Endothelial cell of hepatic sinusoid (primary cell): ENCODE data around the gene AOC1.

Experiments
- in situ Hi-C: cut with HindIII; loops from 2 replicates; pipeline ENCODE4 v1.10.0; 2017; ENCODE audit warnings: low sequenced_read_pairs

The AOC1 gene

DNA sequence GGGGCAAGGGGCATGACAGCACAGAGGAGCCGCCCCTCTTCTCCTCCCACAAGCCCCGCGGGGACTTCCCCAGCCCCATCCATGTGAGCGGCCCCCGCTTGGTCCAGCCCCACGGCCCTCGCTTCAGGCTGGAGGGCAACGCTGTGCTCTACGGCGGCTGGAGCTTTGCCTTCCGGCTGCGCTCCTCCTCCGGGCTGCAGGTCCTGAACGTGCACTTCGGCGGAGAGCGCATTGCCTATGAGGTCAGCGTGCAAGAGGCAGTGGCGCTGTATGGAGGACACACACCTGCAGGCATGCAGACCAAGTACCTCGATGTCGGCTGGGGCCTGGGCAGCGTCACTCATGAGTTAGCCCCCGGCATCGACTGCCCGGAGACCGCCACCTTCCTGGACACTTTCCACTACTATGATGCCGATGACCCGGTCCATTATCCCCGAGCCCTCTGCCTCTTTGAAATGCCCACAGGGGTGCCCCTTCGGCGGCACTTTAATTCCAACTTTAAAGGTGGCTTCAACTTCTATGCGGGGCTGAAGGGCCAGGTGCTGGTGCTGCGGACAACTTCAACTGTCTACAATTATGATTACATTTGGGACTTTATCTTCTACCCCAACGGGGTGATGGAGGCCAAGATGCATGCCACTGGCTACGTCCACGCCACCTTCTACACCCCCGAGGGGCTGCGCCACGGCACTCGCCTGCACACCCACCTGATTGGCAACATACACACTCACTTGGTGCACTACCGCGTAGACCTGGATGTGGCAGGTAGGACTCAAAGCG, 5.1 kb downstream of the AOC1 start:
- in situ Hi-C loops: no loop called here

DNA sequence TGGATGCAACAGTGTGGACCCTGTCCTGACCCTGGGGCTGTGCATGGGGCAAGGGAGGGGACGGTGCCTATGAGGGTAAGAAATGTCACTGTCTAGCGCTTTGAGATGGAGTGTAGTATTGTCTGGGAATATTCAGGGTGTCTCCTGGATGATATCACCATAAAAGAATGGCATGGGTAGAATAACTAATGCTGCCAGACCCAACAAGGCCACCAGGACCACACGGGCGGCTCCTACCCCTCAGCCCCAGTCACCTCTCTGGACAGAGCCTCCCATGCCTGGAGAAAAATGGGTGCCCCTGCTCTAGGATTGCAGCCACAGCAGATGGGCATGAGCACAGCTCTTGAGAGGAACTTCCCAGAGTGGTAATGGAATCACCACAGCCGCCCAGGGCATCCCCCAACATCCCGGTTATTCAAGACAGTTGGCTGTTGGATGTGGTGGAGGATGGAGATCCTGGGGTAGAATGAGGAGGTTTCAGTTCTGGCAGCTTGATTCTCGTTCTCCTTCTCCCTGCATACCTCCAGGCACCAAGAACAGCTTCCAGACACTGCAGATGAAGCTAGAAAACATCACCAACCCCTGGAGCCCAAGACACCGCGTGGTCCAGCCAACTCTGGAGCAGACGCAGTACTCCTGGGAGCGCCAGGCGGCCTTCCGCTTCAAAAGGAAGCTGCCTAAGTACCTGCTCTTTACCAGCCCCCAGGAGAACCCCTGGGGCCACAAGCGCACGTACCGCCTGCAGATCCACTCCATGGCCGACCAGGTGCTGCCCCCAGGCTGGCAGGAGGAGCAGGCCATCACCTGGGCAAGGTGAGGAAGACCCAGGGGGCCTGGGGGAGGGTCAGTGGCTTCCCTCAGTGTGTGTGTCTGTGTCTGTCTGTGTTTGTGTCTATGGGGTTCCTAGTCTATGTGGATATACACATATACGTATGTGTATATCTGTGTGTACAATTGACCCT, 6.2 kb downstream of the AOC1 start:
- in situ Hi-C loops: no loop called here

DNA sequence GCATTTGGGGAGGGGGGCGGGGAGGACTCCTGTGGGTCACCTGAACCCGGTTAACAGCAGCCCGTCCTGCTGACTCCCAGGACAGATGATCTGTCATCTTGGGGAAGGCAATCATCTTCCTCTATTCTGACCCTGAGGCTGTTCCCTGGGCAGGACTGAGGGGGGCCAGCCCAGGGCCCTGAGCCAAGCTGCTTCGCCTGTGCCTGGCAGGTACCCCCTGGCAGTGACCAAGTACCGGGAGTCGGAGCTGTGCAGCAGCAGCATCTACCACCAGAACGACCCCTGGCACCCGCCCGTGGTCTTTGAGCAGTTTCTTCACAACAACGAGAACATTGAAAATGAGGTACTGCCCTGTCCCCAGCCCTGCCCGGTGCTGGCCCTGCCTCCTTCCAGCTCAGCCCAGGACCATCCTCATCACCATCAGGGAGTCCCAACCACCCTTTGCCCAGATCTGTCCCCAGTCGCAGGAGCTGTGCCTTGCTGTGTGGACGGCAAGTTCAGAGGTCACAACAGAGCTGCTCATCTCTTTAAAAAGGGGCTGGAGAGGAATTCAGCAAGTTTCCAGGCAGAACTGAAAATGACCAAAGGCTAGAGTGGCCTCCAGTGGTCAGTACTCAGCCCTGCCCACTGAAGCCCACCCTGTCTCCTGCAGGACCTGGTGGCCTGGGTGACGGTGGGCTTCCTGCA, 8.1 kb downstream of the AOC1 start:
- in situ Hi-C loops: no loop called here

DNA sequence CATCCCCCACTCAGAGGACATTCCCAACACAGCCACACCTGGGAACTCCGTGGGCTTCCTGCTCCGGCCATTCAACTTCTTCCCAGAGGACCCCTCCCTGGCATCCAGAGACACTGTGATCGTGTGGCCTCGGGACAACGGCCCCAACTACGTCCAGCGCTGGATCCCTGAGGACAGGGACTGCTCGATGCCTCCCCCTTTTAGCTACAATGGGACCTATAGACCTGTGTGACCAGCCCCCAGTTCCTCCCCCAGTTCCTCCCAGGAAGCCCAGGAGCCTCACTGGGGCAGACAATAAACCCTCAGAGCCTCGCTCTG, 8.6 kb downstream of the AOC1 start:
- in situ Hi-C loops: no loop called here

DNA sequence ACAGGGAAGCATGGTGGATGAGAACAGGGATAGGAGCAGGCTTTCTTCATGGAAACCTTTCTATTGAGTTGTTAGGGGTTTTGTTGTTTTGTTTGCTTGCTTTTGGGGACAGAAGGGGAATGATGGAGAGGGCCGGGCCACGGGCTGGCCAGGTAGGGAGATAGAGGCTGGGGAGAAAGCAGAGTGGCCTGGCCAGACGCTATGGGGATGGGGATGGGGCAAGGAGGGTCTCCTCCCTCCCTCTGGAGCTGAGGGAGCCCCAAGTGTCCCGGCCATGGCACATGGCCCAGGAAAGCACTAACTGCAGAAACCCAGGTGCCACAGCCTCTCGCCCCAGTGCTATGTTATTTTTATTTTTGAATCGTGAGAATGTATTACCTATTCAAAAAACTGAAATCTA, 10.0 kb downstream of the AOC1 start:
- in situ Hi-C loops: no loop called here

DNA sequence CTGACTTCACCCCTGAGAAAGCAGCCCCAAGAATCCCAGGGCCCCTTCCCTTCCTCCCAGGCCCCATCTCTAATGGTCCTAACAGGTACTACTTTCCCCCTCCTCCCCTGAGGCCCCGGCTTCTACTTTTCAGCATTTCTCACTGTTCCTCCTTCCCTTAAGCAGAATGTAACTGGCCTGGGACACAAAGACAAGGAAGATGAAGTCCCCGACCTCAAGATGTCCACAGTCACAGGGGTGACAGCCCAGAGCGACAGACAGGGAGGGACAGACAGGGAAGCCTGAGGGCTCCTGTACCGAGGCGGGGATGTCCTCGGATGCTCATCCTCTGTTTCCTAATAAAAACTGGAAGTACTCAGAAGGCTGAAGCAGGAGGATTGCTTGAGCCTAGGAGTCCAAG, 11.6 kb downstream of the AOC1 start:
- in situ Hi-C loops: no loop called here

DNA sequence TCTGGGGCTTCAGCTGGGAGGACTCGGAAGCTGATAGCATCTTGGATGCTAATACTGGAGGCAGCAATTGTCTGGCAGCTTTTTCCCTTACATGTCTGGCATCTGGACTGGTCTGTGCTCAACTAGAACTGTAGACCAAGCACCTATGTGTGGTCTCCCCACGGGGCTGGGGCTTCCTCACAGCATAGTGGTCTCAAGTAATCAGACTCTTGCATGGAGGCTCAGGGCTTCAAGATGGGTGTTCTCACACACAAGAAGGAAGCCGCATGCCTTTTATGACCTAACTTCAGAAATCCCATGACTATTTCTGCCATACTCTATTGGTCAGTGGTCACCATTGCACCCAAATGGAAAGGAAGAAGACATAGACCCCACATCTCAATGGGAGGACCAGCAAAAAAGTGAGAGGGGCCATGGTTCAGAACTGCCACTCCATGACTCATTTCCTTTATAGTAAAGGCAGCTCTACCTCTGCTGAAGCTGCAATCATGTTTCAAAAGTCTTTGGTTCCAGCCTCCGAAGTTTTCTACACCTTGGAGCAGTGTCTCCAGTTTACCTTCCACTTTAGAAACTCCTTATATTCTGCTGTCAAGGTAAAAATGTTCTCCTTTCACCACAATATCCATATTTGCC, 14.7 kb downstream of the AOC1 start:
- in situ Hi-C loops: no loop called here

DNA sequence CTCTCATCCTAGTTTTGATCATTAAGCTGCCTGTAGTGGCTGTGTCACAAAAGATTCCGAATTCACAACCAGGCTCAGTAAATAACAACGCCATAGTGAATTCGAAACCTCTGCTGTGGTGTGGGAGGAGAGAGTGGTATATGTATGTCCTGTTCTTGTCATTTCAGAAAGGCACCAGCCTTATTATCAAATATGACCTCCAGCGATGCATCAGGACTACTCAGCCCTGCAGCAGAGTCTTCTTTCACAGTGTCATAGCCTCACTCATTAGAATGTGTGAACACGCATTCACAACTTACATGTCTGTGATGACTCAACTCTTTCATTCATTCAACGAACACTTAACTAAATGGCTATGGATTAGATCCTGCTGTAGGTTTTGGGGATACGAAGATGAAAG, 15.3 kb downstream of the AOC1 start:
- in situ Hi-C loops: no loop called here

DNA sequence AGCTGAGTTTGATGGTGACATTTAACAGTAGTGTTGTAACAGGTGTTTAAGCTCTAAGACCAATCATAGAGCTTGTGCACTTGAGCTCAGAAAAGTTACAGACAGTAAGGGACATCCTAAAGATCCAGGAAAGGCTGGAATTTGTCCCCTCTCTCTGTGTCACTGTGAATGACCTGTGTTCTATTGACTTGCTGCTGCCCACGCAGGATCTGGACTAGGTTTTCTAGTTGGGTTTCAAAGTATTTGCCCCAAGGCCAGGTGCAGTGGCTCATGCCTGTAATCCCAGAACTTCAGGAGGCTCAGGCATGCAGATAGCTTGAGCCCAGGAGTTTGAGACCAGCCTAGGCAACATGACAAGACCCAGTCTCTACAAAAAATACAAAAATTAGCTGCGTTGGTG, 17.1 kb downstream of the AOC1 start:
- in situ Hi-C loops: no loop called here

DNA sequence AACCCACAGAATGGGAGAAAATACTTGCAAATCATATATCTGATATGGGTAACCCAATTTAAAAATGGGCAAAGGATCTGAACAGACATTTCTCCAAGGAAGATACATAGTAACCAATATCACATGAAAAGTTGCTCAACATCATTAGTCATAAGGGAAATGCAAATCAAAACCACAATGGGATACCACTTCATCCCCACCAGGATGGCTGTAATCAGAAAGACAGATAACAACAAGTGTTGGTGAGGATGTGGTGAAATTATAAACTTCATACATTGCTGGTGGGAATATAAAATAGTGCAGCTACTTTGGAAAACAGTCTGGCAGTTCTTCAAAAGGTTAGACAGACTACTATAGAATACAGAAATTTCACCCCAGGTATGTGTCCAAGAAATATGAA, 19.3 kb downstream of the AOC1 start:
- in situ Hi-C loops: no loop called here

DNA sequence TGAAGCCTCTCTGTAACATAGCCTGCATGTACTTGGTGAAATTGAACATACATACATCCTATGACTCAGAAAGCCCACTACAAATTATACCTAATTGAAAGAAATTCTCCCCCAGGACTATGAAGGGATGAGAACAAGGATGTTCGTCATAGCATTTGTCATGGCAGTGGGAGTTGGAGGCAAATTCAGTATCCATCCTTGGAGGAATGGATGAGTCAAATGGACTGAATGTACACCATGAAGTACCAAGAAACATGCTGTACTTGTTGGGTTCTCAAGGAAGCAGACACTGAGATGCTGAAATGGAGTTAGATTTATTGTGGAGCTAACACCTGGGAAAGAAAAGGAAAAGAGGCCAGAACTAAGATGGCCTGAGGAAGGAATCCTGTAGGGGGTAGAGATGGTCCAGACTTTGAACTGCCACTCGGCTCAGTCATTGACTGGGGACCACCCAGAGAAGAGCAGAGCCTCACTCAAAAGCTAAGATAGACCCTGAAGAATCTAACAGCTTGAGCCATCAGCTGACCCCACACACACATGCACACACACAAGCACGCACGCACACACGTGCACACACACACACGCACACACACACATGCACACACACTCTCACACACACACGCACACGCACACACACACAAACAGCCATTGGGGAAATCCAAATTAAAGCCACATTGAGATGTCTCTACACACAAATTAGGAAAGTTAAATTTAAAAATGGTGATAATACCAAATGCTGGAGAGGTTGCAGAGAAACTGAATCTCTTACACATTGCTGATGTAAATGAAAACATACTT, 22.3 kb downstream of the AOC1 start:
- in situ Hi-C loops: no loop called here

DNA sequence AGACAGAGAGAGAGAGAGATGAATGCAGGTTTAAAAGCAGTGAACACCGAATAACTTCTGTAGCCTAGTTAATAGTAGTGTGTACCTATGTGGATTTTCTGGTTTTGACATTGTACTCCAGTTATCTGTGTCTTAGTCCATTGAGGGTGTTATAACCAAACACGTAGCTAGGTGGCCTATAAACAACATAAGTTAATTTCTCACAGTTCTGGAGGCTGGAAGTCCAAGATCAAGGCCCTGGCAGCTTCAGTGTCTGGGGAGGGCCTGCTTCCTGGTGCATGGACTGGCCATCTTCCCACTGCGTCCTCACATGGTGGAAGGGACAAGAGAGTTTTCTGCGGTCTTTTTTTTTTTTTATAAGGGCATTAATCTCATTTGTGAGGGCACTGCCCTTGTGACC, 23.5 kb downstream of the AOC1 start:
- in situ Hi-C loops: no loop called here

DNA sequence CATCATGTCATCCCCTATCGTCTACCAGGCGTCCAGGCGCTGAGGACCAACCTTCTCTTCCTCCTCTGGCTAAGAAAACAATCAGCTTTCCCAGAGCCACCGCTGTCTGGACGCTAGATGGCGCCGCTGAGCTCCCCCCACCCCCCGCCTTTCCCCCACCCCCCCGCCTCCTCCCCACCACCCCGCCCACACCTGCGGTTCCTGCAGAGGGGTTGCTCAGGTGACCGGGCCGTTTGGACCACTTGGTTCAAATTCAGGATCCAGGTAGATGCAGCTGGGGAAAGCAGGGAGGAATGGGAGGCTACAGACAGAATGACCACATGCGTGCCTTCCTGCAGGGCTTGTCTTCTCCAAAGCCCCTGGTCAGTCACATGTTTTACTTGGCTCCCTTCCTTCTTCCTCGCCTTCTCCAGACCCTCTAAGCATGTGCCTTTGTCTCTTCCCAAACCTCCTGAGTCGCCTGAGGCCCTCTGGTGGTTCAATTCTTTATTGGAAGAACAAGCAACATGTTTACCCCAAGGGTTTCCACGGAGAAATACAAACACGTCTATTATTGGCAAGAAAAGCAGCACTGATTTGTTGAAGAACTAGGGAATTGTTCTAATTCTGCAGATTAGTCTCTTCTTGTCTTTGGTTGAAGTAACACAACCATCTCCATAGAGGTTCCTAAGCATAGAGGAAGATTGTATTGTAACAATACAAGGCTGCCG, 24.7 kb downstream of the AOC1 start:
- in situ Hi-C loops: no loop called here

DNA sequence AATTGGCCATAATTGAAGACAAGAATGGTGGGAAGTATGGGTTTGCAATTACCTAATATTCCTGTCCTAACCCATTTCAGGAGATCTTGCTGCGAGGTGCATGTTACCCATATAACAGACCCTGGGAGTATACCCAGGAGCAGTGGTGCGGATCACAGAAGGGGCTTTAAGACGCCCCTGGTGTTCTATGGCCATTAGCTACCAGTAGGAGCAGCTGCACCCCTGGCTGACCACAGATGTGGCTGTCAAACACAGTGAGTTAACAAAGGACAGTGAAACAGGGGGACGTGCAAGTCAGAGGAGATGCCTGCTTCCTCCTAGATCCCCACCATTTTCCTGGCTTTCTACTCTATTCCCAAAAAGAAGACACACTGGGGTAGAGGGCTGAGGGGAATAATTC, 25.2 kb downstream of the AOC1 start:
- in situ Hi-C loops: no loop called here

DNA sequence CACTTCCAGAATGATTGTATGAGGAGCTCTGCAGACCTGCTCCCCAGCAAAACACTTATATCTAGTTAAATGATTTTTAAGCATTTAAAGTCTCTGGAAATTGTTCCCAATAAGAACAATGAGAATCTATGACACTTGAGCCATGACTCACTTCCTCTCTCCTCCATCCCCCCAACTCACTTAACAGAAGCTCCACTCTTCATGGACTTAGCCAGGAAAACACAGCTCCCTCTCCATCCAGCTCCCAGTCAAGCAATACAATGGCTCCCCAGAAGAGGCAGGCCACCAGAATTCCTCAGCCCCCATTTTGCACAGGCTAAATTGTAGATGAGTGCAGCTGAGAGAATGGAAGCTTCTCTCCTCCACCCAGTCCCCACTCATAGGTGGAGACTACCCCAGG, 27.0 kb downstream of the AOC1 start:
- in situ Hi-C loops: no loop called here

DNA sequence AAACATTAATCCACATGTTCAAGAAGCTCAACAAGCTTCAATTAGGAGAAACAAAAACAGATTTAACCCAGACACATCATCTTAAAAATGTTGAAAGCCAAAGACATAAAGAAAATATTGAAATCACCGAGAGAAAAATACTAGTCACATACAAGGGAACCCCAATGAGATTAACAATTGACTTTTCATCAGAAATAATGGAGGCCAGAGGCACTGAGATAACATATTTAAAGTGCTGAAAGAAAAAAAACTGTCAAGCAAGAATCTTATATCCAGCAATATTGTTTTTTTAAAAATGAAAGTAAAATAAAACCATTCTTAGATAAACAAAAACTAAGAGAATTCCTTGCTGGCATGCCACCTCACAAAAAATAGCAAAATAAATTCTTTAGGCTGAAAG, 28.9 kb downstream of the AOC1 start:
- in situ Hi-C loops: no loop called here

DNA sequence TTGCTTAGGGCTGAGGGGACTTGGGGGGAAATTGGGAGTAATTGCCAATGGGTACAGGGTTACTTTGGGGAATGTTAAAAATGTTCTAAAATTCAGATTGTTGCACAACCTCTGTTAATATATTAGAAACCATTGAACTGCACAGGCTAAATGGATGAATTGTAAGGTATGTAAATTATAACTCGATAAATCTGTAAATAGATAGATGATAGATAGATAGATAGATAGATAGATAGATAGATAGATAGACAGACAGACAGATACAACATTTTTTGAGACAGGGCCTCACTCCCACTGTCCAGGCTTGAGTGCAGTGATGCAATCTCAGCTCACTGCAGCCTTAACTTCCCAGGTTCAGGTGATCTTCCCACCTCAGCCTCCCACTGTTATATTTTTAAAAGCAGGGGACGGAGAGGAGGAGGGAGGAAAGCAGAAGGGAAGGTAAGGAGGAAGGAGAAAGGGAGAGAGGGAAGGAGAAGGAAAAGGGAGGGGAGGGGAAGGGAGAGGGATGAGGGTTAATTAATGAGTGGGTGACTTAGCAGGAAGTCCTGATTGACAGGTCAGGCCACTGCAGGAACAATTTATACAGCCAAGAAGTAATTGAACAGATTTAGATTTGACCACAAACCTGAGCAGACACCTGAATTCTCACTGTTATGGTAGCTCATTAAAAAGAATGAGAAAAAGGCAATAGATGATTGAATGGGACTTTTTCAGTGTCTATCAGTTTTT, 38.7 kb downstream of the AOC1 start:
- in situ Hi-C loops: no loop called here

DNA sequence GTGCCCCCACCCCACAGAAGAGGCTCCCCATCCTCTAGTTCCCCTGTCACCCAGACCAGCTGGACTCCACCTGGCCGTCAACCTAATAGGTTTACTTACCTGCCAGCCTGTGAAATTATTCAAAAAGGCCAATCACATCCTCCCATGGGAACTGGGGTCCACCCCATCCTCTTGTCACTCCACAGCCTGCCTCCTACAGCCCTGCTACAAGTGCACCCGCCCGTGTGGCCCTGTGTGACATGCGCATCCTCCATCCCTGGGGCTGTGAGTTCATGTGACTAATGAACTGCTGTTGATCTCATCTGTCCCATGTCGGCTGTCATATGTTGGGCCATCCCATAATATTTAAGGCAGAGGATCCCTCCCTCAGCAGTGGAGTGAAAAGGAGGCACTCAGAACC, 39.4 kb downstream of the AOC1 start:
- in situ Hi-C loops: no loop called here

DNA sequence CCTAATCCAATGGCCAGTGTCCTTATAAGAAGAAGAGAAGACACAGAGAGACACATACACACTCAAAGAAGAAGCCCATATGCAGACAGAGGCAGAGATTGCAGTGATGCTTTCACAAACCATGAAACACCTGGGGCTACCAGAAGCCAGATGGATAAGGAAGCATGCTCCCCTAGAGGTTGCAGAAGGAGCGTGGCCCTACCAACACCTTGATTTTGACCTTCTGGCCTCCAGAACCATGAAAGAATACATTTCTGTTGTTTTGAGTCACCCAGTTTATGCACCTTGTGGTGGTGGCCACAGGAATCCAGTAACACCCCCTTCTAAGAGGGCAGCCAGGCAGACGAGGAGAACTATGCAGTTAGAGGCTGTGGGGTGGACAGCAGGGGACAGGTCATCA, 43.5 kb downstream of the AOC1 start:
- in situ Hi-C loops: no loop called here
